NCI-H128 (cell line): ENCODE results near the gene PDIA3.
"Not testable (repeated sequence)": the region's sequence is repeated elsewhere in the genome, so short reads cannot be mapped to it uniquely, and the experiment has no call there.

Experiments
- DNase-seq: peaks from one replicate; lab custom pipeline; 2025; ENCODE audit not compliant: unreplicated experiment; lab: John Stamatoyannopoulos, UW

Gene PDIA3

DNA sequence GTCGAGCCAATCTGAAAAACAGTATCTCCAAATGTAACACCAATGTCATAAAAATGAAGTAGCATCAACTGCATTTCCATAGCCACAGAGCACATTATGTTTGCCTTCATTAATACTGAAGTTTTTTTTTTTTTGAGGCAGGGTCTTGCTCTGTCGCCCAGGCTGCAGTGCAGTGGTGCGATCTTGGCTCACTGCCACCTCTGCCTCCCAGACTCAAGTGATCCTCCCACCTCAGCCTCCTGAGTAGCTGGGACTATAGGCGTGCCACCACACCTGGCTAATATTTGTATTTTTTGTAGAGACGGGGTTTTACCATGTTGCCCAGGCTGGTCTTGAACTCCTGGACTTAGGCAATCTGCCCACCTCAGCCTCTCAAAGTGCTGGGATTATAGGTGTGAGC lies 68.8 kb downstream of the PDIA3 start:
- not testable (repeated sequence) for DNase-seq

GRCh38 chr15:43821505-43821904 lies 75.3 kb downstream of the PDIA3 start:
- no peak for DNase-seq
